PFSK-1 (cell line): ENCODE measurements around the gene MIS18A.

Experiments
- POLR2AphosphoS5 ChIP-seq: IDR thresholded peaks from 2 replicates; pipeline ENCODE4 v1.6.1; 2012; ENCODE audit warnings: low read depth, mild to moderate bottlenecking, control low read depth, low read length, moderate library complexity
- TAF1 ChIP-seq: IDR thresholded peaks from 2 replicates; pipeline ENCODE4 v1.6.1; 2012; ENCODE audit warnings: low read length, control low read depth, borderline replicate concordance; ENCODE audit not compliant: insufficient read depth

- no peak for TF ChIP-seq TAF1
- no peak for TF ChIP-seq POLR2AphosphoS5
Measured at GRCh38 chr21:32256251-32256650, 22.6 kb downstream of the MIS18A start.
